ENCODE results near the gene EIF5. TPM values are rescaled to one million over a fixed set of nuclear protein-coding genes. Genes with fewer than 3 reads are reported as not detected.

The EIF5 gene
- total and polyA plus RNA-seq, 2 experiments from 2014 or later: 194 to 634 TPM

DNA sequence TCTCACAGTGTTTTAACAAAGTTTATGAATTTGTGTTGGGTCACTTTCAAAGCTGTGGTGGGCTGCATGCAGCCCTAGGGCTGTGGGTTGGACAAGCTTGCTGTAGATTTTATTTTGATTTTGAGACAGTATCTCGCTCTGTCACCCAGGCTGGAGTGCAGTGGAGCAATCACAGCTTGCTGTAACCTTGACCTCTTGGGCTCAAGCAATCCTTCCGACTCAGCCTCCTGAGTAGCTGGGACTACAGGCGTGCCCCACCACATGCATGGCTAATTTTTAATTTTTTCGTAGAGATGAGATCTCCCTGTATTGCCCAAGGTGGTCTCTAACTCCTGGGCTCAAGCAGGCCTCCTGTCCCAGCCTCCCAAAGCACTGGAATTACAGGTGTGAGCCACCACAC lies 56.6 kb downstream of the EIF5 start:
- H3K4me2 ChIP-seq: no peak overlapping the region
- peaks cover 100% of the 10 kb centered on the region for H3K79me2 ChIP-seq (replicated peaks; ENCODE audit: insufficient read depth)
- H3K9me2 ChIP-seq (ENCODE audit: insufficient read depth): no peaks in the 10 kb centered on the region
- H3K27me3 ChIP-seq (ENCODE audit: insufficient read depth): no peaks in the 10 kb centered on the region
- H3K4me1 Mint-ChIP-seq: peaks cover 24% of the 10 kb centered on the region
- H3K27me3 Mint-ChIP-seq (ENCODE audit: insufficient read depth, low read depth, poor library complexity): peaks cover 7% of the 10 kb centered on the region
- H3K36me3 ChIP-seq (ENCODE audit: insufficient read depth): no peaks in the 10 kb centered on the region
- no peak overlapping the region for H3K4me3 ChIP-seq
- H3K9me3 Mint-ChIP-seq: no peaks in the 10 kb centered on the region
- peaks cover 8% of the 10 kb centered on the region; the same call in 1 of the 2 replicates for H3K4me1 ChIP-seq (ENCODE audit: insufficient read depth)
- H3K27ac ChIP-seq (ENCODE audit: low read depth): peak overlapping the region; percentile 73
- no peak overlapping the region for H3K4me3 Mint-ChIP-seq
- H2AFZ ChIP-seq: no peak overlapping the region
- peaks cover 3% of the 10 kb centered on the region; the same call in 1 of the 2 replicates for H3F3A ChIP-seq (replicated peaks; ENCODE audit: low read depth)
- H4K20me1 ChIP-seq (replicated peaks; ENCODE audit: insufficient read depth): peaks cover 68% of the 10 kb centered on the region
- no peak for DNase-seq (ENCODE audit: low spot score)
- H3K36me3 Mint-ChIP-seq (ENCODE audit: low read depth): no peaks in the 10 kb centered on the region; the same call in 2 of the 3 replicates
- ATAC-seq: no peak
- TF ChIP-seq EZH2phosphoT487 (IDR thresholded peaks at IDR 0.05; ENCODE audit: unreplicated experiment): no peak
- TF ChIP-seq CREB1 (CRISPR knock-in tag; IDR thresholded peaks at IDR 0.05; ENCODE audit: low read depth): no peak
- TF ChIP-seq, protein P1, sequence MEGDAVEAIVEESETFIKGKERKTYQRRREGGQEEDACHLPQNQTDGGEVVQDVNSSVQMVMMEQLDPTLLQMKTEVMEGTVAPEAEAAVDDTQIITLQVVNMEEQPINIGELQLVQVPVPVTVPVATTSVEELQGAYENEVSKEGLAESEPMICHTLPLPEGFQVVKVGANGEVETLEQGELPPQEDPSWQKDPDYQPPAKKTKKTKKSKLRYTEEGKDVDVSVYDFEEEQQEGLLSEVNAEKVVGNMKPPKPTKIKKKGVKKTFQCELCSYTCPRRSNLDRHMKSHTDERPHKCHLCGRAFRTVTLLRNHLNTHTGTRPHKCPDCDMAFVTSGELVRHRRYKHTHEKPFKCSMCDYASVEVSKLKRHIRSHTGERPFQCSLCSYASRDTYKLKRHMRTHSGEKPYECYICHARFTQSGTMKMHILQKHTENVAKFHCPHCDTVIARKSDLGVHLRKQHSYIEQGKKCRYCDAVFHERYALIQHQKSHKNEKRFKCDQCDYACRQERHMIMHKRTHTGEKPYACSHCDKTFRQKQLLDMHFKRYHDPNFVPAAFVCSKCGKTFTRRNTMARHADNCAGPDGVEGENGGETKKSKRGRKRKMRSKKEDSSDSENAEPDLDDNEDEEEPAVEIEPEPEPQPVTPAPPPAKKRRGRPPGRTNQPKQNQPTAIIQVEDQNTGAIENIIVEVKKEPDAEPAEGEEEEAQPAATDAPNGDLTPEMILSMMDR (conservative IDR thresholded peaks at IDR 0.05; ENCODE audit: low read depth in 2 of 2): no peak
- no peak for TF ChIP-seq ZNF114 (CRISPR knock-in tag; IDR thresholded peaks at IDR 0.05)
- TF ChIP-seq ETS1 (IDR thresholded peaks at IDR 0.05): no peak
- TF ChIP-seq, protein P2, sequence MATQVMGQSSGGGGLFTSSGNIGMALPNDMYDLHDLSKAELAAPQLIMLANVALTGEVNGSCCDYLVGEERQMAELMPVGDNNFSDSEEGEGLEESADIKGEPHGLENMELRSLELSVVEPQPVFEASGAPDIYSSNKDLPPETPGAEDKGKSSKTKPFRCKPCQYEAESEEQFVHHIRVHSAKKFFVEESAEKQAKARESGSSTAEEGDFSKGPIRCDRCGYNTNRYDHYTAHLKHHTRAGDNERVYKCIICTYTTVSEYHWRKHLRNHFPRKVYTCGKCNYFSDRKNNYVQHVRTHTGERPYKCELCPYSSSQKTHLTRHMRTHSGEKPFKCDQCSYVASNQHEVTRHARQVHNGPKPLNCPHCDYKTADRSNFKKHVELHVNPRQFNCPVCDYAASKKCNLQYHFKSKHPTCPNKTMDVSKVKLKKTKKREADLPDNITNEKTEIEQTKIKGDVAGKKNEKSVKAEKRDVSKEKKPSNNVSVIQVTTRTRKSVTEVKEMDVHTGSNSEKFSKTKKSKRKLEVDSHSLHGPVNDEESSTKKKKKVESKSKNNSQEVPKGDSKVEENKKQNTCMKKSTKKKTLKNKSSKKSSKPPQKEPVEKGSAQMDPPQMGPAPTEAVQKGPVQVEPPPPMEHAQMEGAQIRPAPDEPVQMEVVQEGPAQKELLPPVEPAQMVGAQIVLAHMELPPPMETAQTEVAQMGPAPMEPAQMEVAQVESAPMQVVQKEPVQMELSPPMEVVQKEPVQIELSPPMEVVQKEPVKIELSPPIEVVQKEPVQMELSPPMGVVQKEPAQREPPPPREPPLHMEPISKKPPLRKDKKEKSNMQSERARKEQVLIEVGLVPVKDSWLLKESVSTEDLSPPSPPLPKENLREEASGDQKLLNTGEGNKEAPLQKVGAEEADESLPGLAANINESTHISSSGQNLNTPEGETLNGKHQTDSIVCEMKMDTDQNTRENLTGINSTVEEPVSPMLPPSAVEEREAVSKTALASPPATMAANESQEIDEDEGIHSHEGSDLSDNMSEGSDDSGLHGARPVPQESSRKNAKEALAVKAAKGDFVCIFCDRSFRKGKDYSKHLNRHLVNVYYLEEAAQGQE (IDR thresholded peaks at IDR 0.05; ENCODE audit: unreplicated experiment): no peak
- no peak overlapping the region for H3K27ac Mint-ChIP-seq

GRCh38 chr14:103391048-103391447 lies 57.0 kb downstream of the EIF5 start:
- no peaks in the 10 kb centered on the region; the same call in 2 of the 3 replicates for H3K36me3 Mint-ChIP-seq (ENCODE audit: low read depth)
- Histone ChIP-seq H3K4me3 (no peak overlapping the region), H3K79me2 (replicated peaks; ENCODE audit: insufficient read depth) (peaks cover 100% of the 10 kb centered on the region), H2AFZ (no peak overlapping the region), H3K27ac (ENCODE audit: low read depth) (no peak overlapping the region), H3F3A (replicated peaks; ENCODE audit: low read depth) (peaks cover 3% of the 10 kb centered on the region; the same call in 1 of the 2 replicates), H3K27me3 (ENCODE audit: insufficient read depth) (no peaks in the 10 kb centered on the region), H3K4me2 (no peak overlapping the region), H3K4me1 (ENCODE audit: insufficient read depth) (peaks cover 8% of the 10 kb centered on the region; the same call in 1 of the 2 replicates), H3K9me2 (ENCODE audit: insufficient read depth) (no peaks in the 10 kb centered on the region), H3K36me3 (ENCODE audit: insufficient read depth) (no peaks in the 10 kb centered on the region), H4K20me1 (replicated peaks; ENCODE audit: insufficient read depth) (peaks cover 69% of the 10 kb centered on the region)
- peak; percentile 77 for DNase-seq (ENCODE audit: low spot score)
- H3K27me3 Mint-ChIP-seq (ENCODE audit: insufficient read depth, low read depth, poor library complexity): peaks cover 5% of the 10 kb centered on the region
- peaks cover 29% of the 10 kb centered on the region for H3K4me1 Mint-ChIP-seq
- ATAC-seq: peak; percentile 44; the same call in 2 of the 3 replicates
- H3K4me3 Mint-ChIP-seq: no peak overlapping the region
- no peak overlapping the region for H3K27ac Mint-ChIP-seq
- H3K9me3 Mint-ChIP-seq: no peaks in the 10 kb centered on the region
- TF ChIP-seq NANOG (IDR thresholded peaks at IDR 0.05; ENCODE audit: borderline replicate concordance): no peak
- TF ChIP-seq, protein P1 (conservative IDR thresholded peaks at IDR 0.05; ENCODE audit: low read depth in 2 of 2): peak; percentile 57 to 74
